AG20443 (cell line): ENCODE measurements around the gene ADPGK.
A peak's percentile ranks its signal among the peaks of the same experiment; 100 is the strongest.
"Not testable (repeated sequence)": the region's sequence is repeated elsewhere in the genome, so short reads cannot be mapped to it uniquely, and the experiment has no call there.

Source experiments
- DNase-seq: peaks from one replicate; pipeline ENCODE4 v3.0.0; 2012; ENCODE audit warnings: low spot score, mixed read lengths

ADPGK gene

DNA sequence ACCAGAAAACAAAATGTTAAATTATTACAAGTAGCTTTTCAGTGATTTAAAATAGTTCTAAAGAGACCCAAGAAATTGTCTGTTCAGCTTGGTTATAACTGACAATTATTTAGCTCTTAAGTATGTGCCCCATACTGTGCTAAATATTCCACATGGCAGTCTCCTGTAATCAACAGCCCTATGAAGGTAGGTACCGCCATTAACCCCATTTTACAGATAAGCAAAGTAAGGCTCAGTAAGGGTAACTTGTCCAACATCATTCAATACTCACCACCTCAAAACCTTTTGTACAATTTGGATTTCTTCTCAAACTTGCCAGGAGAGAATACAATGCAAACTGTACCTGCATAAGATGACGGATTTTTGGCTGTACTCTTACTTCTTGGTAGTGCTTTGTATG, 33.9 kb downstream of the ADPGK start:
- no peak for DNase-seq

DNA sequence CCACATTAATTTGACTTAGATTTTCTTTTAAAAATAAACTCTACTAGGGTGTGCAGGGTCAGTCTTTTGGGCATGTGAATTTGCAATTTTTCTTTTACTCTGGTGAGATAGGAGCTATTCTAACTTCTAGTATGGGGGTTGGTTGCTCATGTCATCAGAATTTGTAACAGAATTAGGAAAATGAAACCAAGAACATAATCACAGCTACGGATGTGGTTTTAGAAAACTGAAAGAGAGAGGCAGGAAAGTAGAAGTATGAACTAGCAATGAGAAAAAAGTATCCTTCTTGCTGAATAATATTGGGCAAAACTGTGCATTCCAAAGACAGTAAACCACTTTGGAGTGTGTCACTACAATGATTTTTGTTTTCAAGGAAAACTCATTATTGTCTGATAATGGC, 43.3 kb downstream of the ADPGK start:
- no peak for DNase-seq

DNA sequence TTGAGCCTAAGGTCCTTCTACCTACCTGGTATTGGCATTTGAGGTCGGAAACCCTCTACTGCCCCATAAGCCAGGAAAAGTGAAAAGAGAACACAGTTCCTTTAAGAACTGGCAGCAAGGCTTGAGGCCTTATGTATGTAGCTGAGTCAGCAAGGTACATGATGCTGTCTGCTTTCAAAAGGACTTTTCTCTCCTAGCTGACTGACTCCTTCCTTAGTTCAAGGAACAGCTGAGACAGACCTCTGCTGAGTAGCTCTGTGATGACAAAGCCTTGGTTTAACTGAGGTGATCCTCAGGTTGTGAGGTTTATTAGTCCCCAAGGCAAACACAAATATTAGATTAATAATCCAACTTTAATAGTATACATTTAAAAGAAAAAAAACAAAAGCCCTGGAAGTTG, 45.8 kb downstream of the ADPGK start:
- no peak for DNase-seq

DNA sequence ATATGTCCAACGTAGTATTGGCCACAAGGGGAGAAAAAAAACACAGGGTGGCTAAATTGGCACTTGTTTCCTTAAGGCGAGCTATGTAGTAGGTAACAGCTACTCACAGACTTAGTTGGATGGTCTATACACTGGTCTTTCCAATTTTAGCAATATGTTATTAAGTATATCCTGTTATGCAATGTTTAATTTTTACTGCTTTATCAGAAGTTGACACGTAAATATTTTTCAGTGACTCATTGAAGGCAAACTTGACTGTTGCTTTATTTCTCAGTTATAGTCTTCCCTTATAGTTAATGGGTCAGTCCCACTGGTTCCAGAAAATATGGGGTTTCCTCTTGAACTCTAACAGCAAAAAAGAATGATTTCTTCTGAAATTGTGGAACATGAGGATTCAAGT, 46.5 kb downstream of the ADPGK start:
- no peak for DNase-seq

DNA sequence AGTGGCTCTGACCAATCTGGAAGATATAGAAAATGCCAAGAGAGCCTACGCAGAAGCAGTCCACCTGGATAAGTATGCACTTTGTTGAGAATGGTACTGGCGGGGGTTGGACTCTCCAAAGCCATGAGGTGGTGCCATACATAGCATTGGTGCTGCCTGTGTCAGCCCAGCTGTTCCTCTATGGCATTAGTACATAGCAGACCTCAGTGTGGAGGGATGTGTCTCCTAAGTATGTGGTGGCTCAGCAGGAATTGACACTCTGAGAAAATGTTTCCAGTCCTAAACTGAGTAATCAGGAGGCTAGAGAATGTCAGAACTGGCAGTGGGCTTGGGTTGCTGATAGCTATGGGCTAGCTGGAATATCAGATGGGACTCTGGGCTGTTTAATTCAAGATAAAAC, 48.4 kb downstream of the ADPGK start:
- no peak for DNase-seq

DNA sequence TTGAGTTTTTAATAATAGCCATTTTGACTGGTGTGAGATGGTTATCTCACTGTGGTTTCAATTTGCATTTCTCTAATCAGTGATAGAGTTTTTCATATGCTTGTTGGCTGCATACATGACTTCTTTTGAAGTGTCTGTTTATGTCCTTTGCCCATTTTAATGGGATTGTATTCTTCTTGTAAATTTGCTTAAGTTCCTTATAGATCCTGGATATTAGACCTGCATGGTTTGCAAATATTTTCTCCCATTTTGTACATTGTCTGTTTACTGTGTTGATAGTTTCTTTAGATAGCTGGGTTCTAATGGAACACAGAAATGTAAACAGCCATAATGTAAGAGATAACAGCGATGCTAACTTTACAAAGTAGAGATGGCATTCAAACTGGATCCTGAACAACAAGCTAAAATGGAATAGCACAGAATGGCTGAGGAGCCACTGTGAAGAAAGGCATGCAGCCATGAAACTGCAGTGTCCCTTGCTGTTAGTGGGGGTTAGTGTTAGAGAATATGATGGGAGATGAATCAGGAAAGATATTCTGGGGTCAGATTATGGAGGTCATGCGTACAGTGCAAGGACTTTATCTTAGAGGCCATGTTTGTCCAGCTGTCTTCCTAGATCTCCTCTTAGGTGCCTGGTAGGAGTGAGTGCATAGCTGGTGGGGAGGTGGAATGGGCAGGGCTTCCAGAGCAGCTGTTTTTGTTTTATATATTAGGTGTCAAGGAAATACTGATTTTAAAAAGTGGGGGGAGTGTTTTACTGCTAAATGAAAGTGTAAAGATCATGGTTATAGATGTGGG, 49.4 kb downstream of the ADPGK start:
- no peak for DNase-seq

DNA sequence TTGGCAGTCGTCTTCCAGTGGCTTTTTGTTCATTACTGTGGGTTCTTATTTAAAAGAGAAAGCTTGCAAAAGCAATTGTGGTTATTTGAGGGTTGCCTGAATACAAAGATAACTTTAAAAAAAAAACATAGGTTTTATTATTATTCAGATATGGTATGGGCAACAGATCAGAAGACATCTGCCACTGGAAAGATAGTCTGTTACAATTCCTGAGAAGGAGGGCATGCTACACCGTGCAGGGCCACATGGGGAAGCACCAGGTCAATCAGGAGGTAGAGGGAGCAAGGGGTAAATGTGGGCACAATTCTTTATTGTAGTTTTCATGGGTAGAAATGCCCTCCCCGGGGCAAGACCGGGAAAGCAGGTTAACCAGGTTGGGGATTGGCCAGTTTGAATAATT, 51.0 kb downstream of the ADPGK start:
- DNase-seq = no peak

DNA sequence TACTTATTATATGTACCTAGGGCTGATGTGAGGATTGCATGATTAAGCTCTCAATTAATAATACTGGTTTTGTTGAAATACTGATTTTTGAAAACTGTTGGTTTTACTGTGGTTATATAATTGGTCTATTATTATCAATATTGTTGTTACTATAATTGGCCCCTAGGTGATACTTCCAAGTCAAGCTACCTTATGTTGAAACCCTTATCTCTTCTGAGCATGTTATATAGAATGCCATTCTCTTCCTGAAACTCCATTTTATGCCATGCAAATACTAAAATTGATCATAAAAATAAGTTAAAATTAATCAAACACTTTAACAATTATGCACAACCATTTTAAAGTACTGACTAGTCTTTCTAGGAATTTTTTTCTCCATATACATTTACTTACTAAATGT, 51.5 kb downstream of the ADPGK start:
- no peak for DNase-seq

DNA sequence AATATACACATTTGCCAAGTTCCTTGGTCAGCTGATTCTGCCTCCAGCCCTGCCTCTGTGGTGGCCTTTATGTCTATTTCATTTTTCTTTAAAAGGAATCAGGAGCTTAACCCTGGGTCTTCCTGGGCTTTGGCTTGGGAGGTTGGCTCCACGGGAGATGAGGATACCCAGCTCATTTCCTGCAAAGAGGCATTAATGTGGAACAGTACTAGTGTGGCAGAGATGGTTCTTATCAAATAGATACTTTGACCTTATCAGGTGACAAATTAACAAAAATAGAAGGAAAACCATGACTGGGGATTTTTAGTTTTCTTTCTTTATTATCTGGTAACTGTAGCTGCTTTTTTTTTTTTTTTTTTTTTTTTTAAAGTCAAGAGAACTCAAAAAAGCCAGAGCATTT, 54.7 kb downstream of the ADPGK start:
- DNase-seq = no peak

DNA sequence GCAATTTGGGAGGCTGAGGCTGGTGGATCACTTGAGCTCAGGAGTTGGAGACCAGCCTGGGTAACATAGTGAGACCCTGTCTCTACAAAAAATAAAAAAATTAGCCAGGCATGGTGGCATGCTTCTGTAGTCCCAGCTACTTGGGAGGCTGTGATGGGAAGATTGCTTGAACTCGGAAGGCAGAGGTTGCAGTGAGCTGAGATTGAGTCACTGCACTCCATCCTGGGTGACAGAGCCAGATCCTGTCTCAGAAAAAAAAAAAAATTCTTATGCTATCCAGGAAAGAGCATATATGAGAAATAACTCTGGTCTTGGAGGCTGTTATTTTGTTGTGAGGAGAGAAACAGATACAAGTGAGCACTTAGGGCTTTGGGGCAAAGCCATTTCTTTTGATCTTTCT, 55.3 kb downstream of the ADPGK start:
- not testable (repeated sequence) for DNase-seq

DNA sequence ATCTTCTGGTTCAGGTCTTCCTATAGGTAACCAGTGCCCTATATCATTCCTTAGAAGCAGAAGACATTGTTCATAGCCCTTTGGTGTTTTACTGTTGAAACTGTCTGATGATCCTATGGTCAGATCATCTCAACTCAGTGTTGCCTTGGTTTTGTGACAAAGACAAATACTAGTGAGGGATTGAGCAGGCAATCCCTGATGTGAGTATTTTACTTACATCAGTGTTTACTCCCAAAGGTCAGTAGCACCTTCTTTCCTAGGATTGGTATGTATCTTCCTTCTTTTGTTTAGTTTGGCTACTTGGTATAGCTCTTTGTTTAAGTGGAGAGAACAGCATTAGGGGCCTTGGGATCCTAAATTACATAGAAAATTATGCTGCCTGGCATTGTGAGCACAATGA, 56.4 kb downstream of the ADPGK start:
- DNase-seq = no peak

DNA sequence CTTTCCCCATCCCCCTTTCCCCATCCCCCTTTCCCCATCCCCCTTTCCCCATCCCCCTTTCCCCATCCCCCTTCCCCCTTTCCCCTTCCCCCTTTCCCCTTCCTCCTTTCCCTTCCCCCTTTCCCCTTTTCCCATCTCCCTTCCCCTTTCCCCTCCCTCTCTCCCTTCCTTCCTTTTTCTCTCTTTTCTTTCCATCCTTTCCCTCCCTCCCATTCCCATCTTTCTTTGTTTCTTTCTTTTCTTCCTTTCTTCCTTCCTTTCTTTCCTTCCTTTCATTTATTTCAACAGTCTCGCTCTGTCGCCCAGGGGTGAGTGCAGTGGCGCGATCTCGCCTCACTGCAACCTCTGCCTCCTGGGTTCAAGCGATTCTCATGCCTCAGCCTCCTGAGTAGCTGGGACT, 57.7 kb downstream of the ADPGK start:
- not testable (repeated sequence) for DNase-seq

DNA sequence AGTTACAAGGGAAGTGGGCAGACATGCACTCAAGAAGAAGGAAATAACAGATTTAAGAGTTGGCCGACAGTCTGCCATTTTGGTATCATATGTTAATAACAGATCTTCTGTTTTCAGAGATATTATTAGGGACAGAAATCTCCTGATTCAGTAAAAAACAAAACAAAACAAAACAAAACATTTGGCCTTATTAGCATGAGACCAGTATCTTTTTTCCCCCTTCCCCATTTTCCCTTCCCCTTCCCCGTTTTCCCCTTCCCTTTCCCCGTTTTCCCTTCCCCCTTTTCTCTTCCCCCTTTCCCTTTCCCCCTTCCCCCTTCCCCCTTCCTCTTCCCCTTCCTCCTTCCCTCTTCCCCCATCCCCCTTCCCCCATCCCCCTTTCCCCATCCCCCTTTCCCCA, 58.1 kb downstream of the ADPGK start:
- no peak for DNase-seq

DNA sequence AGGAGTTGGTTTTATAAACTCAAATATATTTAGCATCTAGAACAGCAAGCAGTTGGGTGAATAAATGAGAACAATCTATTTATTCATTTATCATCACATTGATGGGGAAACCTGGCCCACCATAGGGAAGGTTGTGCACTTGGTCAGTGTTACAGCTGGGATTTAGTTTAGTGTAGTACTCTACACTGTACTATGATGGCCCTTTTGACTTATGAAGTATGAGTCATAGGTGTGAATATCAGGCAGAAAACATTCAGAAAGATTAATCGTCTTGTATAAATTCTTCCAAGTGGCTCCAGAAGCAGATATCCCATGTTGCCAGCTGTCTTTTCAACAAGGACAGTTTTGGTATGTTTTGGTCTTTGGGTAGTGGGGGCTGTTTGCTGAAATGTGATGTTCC, 59.5 kb downstream of the ADPGK start:
- no peak for DNase-seq

DNA sequence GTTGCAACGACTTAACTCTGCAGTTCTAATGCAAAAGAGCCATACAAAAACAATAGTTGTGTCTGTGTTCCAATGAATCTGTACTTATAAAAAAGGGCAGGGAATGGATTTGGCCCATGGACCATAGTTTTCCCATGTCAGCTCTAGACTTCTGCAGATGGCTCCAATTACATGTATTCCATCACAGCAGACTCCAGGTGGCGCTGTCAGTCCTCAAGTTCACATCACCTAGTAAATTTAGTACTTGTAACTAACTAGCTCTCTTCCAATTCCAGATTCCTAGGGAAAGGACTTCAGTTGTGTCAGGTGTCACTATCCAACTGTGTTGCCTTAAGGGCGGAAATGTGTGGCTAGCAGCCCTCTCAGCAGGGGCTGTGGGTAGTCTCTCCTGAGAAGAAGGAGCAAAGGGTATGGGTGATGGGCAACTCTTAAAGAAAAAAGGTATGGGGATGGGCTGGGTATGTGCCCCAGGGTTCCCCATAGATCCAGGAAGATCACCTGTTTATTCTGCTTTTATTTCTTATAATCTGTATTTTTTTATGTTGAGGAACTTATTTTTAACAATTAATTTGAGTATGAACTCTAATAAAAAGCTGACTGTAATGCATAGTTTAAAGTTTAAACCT, 61.4 kb downstream of the ADPGK start:
- DNase-seq = peak; percentile 71

DNA sequence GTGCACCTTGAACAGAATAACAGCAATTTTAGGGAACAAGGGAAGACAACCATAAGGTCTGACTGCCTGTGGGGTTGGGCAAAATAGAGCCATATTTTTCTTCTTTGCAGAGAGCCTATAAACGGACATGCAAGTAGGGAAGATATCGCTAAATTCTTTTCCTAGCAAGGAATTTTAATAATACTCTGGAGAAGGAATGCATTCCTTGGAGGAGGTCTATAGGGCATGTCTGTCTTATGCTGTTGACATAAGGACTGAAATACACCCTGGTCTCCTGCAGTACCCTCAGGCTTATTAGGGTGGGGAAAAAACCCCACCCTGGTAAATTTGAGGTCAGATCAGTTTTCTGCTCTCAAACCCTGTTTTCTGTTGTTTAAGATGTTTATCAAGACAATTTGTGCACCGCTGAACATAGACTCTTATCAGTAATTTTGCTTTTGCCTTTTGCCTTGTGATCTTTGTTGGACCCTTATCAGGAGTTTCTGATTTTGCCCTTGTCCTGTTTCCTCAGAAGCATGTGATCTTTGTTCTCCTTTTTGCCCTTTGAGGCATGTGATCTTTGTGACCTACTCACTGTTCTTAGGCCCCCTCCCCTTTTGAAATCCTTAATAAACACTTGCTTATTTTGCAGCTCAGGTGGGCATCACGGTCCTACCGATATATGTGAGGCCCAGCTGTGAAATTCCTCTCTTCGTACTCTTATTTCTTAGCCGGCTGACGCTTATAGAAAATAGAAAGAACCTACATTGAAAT, 74.8 kb downstream of the ADPGK start:
- not testable (repeated sequence) for DNase-seq

DNA sequence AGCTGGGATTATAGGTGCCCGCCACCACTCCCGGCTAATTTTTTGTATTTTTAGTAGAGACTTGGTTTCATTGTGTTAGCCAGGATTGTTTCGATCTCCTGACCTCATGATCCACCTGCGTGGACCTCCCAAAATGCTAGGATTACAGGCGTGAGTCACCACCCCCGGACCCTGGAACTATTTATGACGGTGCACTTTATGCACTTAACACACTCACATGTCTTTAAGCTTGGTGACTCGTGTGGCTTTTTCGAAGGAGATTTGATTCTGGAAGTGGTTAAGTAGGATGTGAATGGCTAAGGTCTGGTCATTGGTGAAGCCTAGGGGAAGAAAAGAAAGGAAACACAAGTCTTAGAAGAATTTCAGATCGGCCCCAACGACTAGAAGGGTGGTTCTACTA, 77.3 kb downstream of the ADPGK start:
- DNase-seq = no peak
